HG03342 (cell line): ENCODE data around the gene GSDME.

Experiments
- ATAC-seq: cut with Tn5 transposase; IDR thresholded peaks from one replicate; pipeline ENCODE4 v1.9.1; 2021; ENCODE audit warnings: mild to moderate bottlenecking, moderate library complexity; ENCODE audit not compliant: unreplicated experiment

The GSDME gene

GRCh38 chr7:24773646-24774045 lies 16.4 kb upstream of the GSDME start:
- no peak for ATAC-seq

- ATAC-seq = no peak
Measured at GRCh38 chr7:24769851-24770250, 12.6 kb upstream of the GSDME start.

GRCh38 chr7:24769014-24769830 lies 12.0 kb upstream of the GSDME start:
- ATAC-seq = peak; percentile 50

GRCh38 chr7:24767878-24768569 lies 10.8 kb upstream of the GSDME start:
- no peak for ATAC-seq

- no peak for ATAC-seq
Measured at GRCh38 chr7:24764972-24765744, 7.9 kb upstream of the GSDME start.

GRCh38 chr7:24764011-24764410 lies 6.7 kb upstream of the GSDME start:
- no peak for ATAC-seq

GRCh38 chr7:24763303-24763901 lies 6.1 kb upstream of the GSDME start:
- no peak for ATAC-seq

GRCh38 chr7:24762771-24763170 lies 5.5 kb upstream of the GSDME start:
- ATAC-seq = no peak

GRCh38 chr7:24760968-24761367 lies 3.7 kb upstream of the GSDME start:
- no peak for ATAC-seq

GRCh38 chr7:24756545-24757352 lies 515 bp downstream of the GSDME start:
- no peak for ATAC-seq

- ATAC-seq = peak; percentile 66
Measured at GRCh38 chr7:24755541-24756407, 1.5 kb downstream of the GSDME start.

- ATAC-seq = peak; percentile 7
Measured at GRCh38 chr7:24754906-24755506, 2.3 kb downstream of the GSDME start.

- no peak for ATAC-seq
Measured at GRCh38 chr7:24752073-24752800, 5.0 kb downstream of the GSDME start.

GRCh38 chr7:24751484-24751883 lies 5.8 kb downstream of the GSDME start:
- no peak for ATAC-seq

GRCh38 chr7:24750441-24751055 lies 6.7 kb downstream of the GSDME start:
- ATAC-seq = no peak

- ATAC-seq = no peak
Measured at GRCh38 chr7:24748521-24748920, 8.7 kb downstream of the GSDME start.

- ATAC-seq = no peak
Measured at GRCh38 chr7:24745355-24745754, 11.9 kb downstream of the GSDME start.

GRCh38 chr7:24743471-24743870 lies 13.8 kb downstream of the GSDME start:
- ATAC-seq = no peak
